ENCODE measurements around the gene SLC39A13.

- TF ChIP-seq, protein P1, sequence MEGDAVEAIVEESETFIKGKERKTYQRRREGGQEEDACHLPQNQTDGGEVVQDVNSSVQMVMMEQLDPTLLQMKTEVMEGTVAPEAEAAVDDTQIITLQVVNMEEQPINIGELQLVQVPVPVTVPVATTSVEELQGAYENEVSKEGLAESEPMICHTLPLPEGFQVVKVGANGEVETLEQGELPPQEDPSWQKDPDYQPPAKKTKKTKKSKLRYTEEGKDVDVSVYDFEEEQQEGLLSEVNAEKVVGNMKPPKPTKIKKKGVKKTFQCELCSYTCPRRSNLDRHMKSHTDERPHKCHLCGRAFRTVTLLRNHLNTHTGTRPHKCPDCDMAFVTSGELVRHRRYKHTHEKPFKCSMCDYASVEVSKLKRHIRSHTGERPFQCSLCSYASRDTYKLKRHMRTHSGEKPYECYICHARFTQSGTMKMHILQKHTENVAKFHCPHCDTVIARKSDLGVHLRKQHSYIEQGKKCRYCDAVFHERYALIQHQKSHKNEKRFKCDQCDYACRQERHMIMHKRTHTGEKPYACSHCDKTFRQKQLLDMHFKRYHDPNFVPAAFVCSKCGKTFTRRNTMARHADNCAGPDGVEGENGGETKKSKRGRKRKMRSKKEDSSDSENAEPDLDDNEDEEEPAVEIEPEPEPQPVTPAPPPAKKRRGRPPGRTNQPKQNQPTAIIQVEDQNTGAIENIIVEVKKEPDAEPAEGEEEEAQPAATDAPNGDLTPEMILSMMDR (IDR thresholded peaks at IDR 0.05): no peak
- TF ChIP-seq POLR2AphosphoS5 (IDR thresholded peaks at IDR 0.05): no peak
- TF ChIP-seq POLR2A (IDR thresholded peaks at IDR 0.05): no peak
These were observed 34.8 kb downstream of the SLC39A13 start for GRCh38 chr11:47443028-47443700.

Measured in transverse colon (tissue), 4 donors.